ENCODE data around the gene PDE7B. TPM values are rescaled to one million over a fixed set of nuclear protein-coding genes. Genes with fewer than 3 reads are reported as not detected.

The PDE7B gene
- total and polyA plus RNA-seq, 9 of the 15 experiments (the other 6 are each of a cell fraction or from before 2014, with no cell fraction given): 0.01 TPM; not detected in 8

- H3K4me3 ChIP-seq: no peak overlapping the region
- H3K27ac ChIP-seq (ENCODE audit: extremely low read depth, low read depth, low read length): no peak overlapping the region
- intact Hi-C loops (cut with micrococcal nuclease) (no loop called here), in situ Hi-C loops (cut with MboI) (no loop called here)
- FAIRE-seq: no peak
- ChIA-PET POLR2A (interaction anchor here (0.8 kb wide), 1 partner anchor 11 kb away, joined by 3 read pairs; no protein-coding TSS in a partner anchor), CTCF (ENCODE audit: low intra/inter-chr PET ratio) (no interaction called here)
- H3K36me3 ChIP-seq (ENCODE audit: control insufficient read depth, insufficient read depth, low read length): no peaks in the 10 kb centered on the region
- no peak for ATAC-seq
- under 1% methylated on average over 10 of the region's 10 CpGs for WGBS (ENCODE audit: insufficient coverage, low coverage, missing lambda C conversion rate)
- no peaks in the 10 kb centered on the region for H3K4me1 ChIP-seq (replicated peaks in 1 of 2; ENCODE audit: control insufficient read depth in 2 of 2, insufficient read depth in 2 of 2, low read length in 2 of 2)
- H3K9ac ChIP-seq (ENCODE audit: insufficient read depth in 1 of 2, low read depth in 2 of 2, low read length in 2 of 2): no peak overlapping the region
- no peak overlapping the region for H3K4me2 ChIP-seq (ENCODE audit: insufficient read depth, low read length)
- no peak for TF ChIP-seq RB1 (IDR thresholded peaks at IDR 0.05; ENCODE audit: low read depth)
- no peak for TF ChIP-seq TCF3 (CRISPR knock-in tag; IDR thresholded peaks at IDR 0.05)
- TF ChIP-seq, protein P1, sequence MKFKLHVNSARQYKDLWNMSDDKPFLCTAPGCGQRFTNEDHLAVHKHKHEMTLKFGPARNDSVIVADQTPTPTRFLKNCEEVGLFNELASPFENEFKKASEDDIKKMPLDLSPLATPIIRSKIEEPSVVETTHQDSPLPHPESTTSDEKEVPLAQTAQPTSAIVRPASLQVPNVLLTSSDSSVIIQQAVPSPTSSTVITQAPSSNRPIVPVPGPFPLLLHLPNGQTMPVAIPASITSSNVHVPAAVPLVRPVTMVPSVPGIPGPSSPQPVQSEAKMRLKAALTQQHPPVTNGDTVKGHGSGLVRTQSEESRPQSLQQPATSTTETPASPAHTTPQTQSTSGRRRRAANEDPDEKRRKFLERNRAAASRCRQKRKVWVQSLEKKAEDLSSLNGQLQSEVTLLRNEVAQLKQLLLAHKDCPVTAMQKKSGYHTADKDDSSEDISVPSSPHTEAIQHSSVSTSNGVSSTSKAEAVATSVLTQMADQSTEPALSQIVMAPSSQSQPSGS (CRISPR knock-in tag; IDR thresholded peaks at IDR 0.05): no peak
- TF ChIP-seq GTF2E2 (tag; IDR thresholded peaks at IDR 0.05): no peak
- TF ChIP-seq PHB2 (IDR thresholded peaks at IDR 0.05; ENCODE audit: low read depth): no peak
- TF ChIP-seq, protein P2, sequence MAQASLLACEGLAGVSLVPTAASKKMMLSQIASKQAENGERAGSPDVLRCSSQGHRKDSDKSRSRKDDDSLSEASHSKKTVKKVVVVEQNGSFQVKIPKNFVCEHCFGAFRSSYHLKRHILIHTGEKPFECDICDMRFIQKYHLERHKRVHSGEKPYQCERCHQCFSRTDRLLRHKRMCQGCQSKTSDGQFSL (CRISPR knock-in tag; IDR thresholded peaks at IDR 0.05): no peak
- TF ChIP-seq, protein P2 (tag; IDR thresholded peaks at IDR 0.05): no peak
- TF ChIP-seq STAT5A (IDR thresholded peaks at IDR 0.05; ENCODE audit: borderline replicate concordance, low read length): no peak
- H3K9me3 ChIP-seq (replicated peaks; ENCODE audit: control insufficient read depth, insufficient read depth, low read depth, low read length): 0 out of 2 replicates have a peak, but pooled peaks cover 3% of the 10 kb centered on the region
- H3K79me2 ChIP-seq (ENCODE audit: control insufficient read depth, insufficient read depth, low read length): no peaks in the 10 kb centered on the region
- no peaks in the 10 kb centered on the region for H4K20me1 ChIP-seq (replicated peaks; ENCODE audit: control insufficient read depth, insufficient read depth, low read length)
- no peak overlapping the region for H2AFZ ChIP-seq (ENCODE audit: low read depth, low read length)
- no peak for DNase-seq (ENCODE audit: extremely low read depth in 1 of 4, low spot score in 3 of 4)
- H3K9me1 ChIP-seq (ENCODE audit: control insufficient read depth, insufficient read depth, low read length): no peaks in the 10 kb centered on the region
- no TSS peak for BruUV-seq (replicated peaks)
- peaks cover 16 to 25% of the 10 kb centered on the region in 2 experiments; a peak in 4 of 5 replicates for H3K27me3 ChIP-seq (ENCODE audit: control insufficient read depth in 2 of 2, insufficient read depth in 2 of 2, low read length in 2 of 2)
These were observed 365.3 kb downstream of the PDE7B start for GRCh38 chr6:136216503-136217401.
